OCI-LY7 (cell line): ENCODE measurements around the gene DIP2C. TPM values are rescaled to one million over a fixed set of nuclear protein-coding genes. Genes with fewer than 3 reads are reported as not detected.

Source experiments
- BruUV-seq: library from RNA; stranded (reverse); fragments of 400-500 nt; replicated peaks from 2 replicates; lab custom pipeline; 2021; lab: Mats Ljungman, UMichigan
- CTCF ChIA-PET: fragments of 300-600 bp; sonication (Branson Sonifier 250); formaldehyde crosslinking; loops from one replicate; lab custom pipeline; 2022; ENCODE audit warnings: antibody characterized with exemption; ENCODE audit not compliant: unreplicated experiment; lab: Charles Lee
- POLR2A ChIA-PET: fragments of 300-600 bp; sonication (Branson Sonifier 250); formaldehyde crosslinking; loops from one replicate; lab custom pipeline; 2022; ENCODE audit warnings: antibody characterized with exemption; lab: Charles Lee
- DNase-seq: peaks from one replicate; pipeline ENCODE4 v3.0.0-alpha.2; 2015; ENCODE audit warnings: low spot score
- H2AFZ ChIP-seq: fragments of 200-600 bp; sonication (generic), shearing (Covaris generic); 2 replicates; pipeline ENCODE4 v1.6.1; 2014; ENCODE audit warnings: mild to moderate bottlenecking, antibody characterized with exemption, low read length, moderate library complexity
- H3K27ac ChIP-seq: fragments of 200-600 bp; sonication (generic); 2 replicates; pipeline ENCODE4 v1.5.1; 2014; ENCODE audit warnings: mixed run types, low read depth, mild to moderate bottlenecking, moderate library complexity, low read length, inconsistent platforms; ENCODE audit not compliant: poor library complexity, severe bottlenecking
- H3K36me3 ChIP-seq: fragments of 200-600 bp; sonication (generic); 2 replicates; pipeline ENCODE4 v1.6.1; 2014; ENCODE audit warnings: mild to moderate bottlenecking, antibody characterized with exemption, low read length, moderate library complexity, mixed read lengths; ENCODE audit not compliant: insufficient read depth
- H3K4me1 ChIP-seq: fragments of 200-600 bp; sonication (generic); 2 replicates; pipeline ENCODE4 v1.5.1; 2014; ENCODE audit warnings: mild to moderate bottlenecking, low read length; ENCODE audit not compliant: insufficient read depth, poor library complexity, severe bottlenecking
- H3K4me2 ChIP-seq: fragments of 200-600 bp; sonication (generic); 2 replicates; pipeline ENCODE4 v1.6.1; 2014; ENCODE audit warnings: mild to moderate bottlenecking, low read length
- H3K4me3 ChIP-seq: fragments of 200-600 bp; sonication (generic); 2 replicates; pipeline ENCODE4 v1.5.1; 2014; ENCODE audit warnings: mild to moderate bottlenecking, low read depth, low read length; ENCODE audit not compliant: poor library complexity, severe bottlenecking
- H3K79me2 ChIP-seq: fragments of 200-600 bp; sonication (generic); 2 replicates; pipeline ENCODE4 v1.6.1; 2016; ENCODE audit warnings: low read depth, mild to moderate bottlenecking, low read length, moderate library complexity, mixed read lengths; ENCODE audit not compliant: insufficient read depth
- H3K9me2 ChIP-seq: fragments of 200-600 bp; sonication (generic); 2 replicates; pipeline ENCODE4 v1.6.1; 2016; ENCODE audit warnings: mild to moderate bottlenecking, low read length, mixed read lengths; ENCODE audit not compliant: insufficient read depth
- H3K9me3 ChIP-seq: fragments of 200-600 bp; sonication (generic); 2 replicates; pipeline ENCODE4 v1.6.1; 2014; ENCODE audit warnings: mild to moderate bottlenecking, mixed run types, low read length, mixed read lengths
- H4K20me1 ChIP-seq: fragments of 200-600 bp; sonication (generic); 2 replicates; pipeline ENCODE4 v1.6.1; 2014; ENCODE audit warnings: mild to moderate bottlenecking, antibody characterized with exemption, low read length, moderate library complexity, mixed read lengths; ENCODE audit not compliant: insufficient read depth
- EZH2phosphoT487 ChIP-seq: fragments of 200-600 bp; sonication (generic); IDR thresholded peaks from 2 replicates; pipeline ENCODE4 v1.6.1; 2018; ENCODE audit warnings: low read depth, borderline replicate concordance, mild to moderate bottlenecking, mixed run types, antibody characterized with exemption, low read length, moderate library complexity, mixed read lengths
- intact Hi-C: fragments of 100-400 bp; cut with micrococcal nuclease; formaldehyde crosslinking; loops from one replicate; pipeline ENCODE4 v1.10.0; 2022; ENCODE audit not compliant: unreplicated experiment
- total RNA-seq, 2 experiments: library from RNA; depleted of rRNA in 1 of 2; stranded (reverse); fragments of >200 nt in 1 of 2; shearing (Covaris generic) in 1 of 2; gene quantifications; 2 replicates each; pipeline ENCODE4 v1.2.3, GENCODE V29; 2014 to 2022
- TF ChIP-seq, protein P1 (sequence below): fragments of 200-600 bp; sonication (generic); conservative IDR thresholded peaks from 2 replicates; pipeline ENCODE4 v1.5.1; 2014; ENCODE audit warnings: mild to moderate bottlenecking, antibody characterized with exemption, low read length, moderate library complexity, mixed read lengths

The DIP2C gene
- total RNA-seq, 2 experiments from 2014 or later: 10.9 to 29.5 TPM

DNA sequence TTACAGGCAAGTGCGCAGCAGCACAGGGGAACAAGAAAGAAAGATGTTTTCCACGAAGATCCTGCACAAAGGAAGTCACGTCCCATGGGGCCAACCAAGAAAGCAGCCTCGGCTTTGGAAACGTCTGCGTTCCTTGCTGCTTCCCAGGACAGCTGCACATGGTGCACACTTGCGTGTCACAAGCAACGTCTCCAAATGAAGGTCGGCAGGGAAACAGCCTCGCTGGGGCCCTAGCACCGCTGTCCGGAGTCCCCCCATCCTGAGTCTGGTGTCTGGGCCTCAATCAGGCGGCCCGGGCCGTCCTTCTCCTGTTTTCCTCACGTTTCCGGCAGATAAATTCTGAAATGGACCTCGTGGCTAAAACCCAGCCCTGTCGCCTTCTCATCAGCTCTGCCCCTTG lies 206.2 kb downstream of the DIP2C start:
- no peak for DNase-seq
- Histone ChIP-seq H3K79me2 (no peaks in the 10 kb centered on the region), H3K27ac (no peak overlapping the region), H2AFZ (no peak overlapping the region), H3K36me3 (peaks cover 66% of the 10 kb centered on the region), H3K4me2 (no peak overlapping the region), H4K20me1 (no peaks in the 10 kb centered on the region), H3K9me3 (no peaks in the 10 kb centered on the region), H3K4me1 (peaks cover 14% of the 10 kb centered on the region), H3K9me2 (no peaks in the 10 kb centered on the region), H3K4me3 (no peak overlapping the region)
- no TSS peak for BruUV-seq
- intact Hi-C loops: no loop called here
- CTCF ChIA-PET: no interaction called here
- POLR2A ChIA-PET: no interaction called here
- no peak for TF ChIP-seq EZH2phosphoT487
- TF ChIP-seq, protein P1, sequence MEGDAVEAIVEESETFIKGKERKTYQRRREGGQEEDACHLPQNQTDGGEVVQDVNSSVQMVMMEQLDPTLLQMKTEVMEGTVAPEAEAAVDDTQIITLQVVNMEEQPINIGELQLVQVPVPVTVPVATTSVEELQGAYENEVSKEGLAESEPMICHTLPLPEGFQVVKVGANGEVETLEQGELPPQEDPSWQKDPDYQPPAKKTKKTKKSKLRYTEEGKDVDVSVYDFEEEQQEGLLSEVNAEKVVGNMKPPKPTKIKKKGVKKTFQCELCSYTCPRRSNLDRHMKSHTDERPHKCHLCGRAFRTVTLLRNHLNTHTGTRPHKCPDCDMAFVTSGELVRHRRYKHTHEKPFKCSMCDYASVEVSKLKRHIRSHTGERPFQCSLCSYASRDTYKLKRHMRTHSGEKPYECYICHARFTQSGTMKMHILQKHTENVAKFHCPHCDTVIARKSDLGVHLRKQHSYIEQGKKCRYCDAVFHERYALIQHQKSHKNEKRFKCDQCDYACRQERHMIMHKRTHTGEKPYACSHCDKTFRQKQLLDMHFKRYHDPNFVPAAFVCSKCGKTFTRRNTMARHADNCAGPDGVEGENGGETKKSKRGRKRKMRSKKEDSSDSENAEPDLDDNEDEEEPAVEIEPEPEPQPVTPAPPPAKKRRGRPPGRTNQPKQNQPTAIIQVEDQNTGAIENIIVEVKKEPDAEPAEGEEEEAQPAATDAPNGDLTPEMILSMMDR: no peak

DNA sequence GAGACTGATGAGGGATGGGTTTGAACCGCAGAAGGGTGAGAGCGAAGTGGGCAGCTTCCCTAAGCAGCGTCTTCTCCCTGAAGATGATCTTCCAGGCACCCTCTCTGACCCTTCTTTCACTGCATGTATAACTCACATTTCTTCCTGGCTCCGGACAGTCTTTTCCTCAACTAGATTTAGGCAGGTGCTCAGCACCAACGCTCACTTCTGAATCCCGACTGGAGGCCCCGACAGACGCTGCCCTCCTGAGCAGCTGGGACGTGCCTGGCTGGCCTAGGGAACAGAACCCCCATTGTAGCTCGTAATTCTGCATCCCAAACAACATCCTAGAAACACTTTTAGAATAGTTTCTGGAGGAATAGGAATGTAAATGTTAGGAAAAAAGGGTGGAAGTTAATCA lies 206.6 kb downstream of the DIP2C start:
- H3K4me2 ChIP-seq: no peak overlapping the region
- H3K9me2 ChIP-seq: no peaks in the 10 kb centered on the region
- no peaks in the 10 kb centered on the region for H3K79me2 ChIP-seq
- DNase-seq: no peak
- peaks cover 66% of the 10 kb centered on the region for H3K36me3 ChIP-seq
- H3K4me3 ChIP-seq: no peak overlapping the region
- intact Hi-C loops: no loop called here
- no peaks in the 10 kb centered on the region for H4K20me1 ChIP-seq
- ChIA-PET POLR2A (no interaction called here), CTCF (interaction anchor here (0.6 to 0.9 kb wide), 2 partner anchors 29 to 176 kb away, joined by 3 read pairs; no protein-coding TSS in a partner anchor)
- H3K9me3 ChIP-seq: no peaks in the 10 kb centered on the region
- TF ChIP-seq, protein P1: no peak
- TF ChIP-seq EZH2phosphoT487: no peak
- BruUV-seq: no TSS peak
- H3K4me1 ChIP-seq: peaks cover 14% of the 10 kb centered on the region
- no peak overlapping the region for H2AFZ ChIP-seq
- no peak overlapping the region for H3K27ac ChIP-seq

DNA sequence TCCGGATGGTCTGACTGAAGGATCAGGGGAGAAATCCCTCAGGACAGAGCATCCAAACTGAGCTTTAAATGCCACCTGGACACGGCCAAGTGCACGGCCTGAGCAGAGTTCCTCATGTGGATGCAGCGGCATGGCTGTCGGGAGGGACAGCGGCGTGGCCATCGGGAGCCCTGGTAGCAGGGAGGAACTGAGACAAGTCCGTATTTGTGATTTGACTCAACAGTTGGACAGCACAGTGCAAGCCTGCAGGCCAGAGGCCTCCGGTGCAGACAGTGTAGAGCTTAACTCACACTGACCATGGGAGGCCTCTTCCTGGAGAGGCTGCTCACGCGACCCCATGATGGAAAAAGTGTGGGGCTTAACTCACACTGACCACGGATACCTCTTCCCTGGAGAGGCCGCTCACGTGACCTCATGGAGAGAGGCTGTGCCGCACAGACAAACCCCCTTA lies 207.4 kb downstream of the DIP2C start:
- DNase-seq: no peak
- H2AFZ ChIP-seq: no peak overlapping the region

More for the DNA sequence above, 207.4 kb downstream of the DIP2C start:
- Histone ChIP-seq H3K9me3 (no peaks in the 10 kb centered on the region), H3K27ac (no peak overlapping the region), H3K4me1 (peaks cover 14% of the 10 kb centered on the region), H3K9me2 (no peaks in the 10 kb centered on the region), H3K79me2 (no peaks in the 10 kb centered on the region), H3K36me3 (peaks cover 66% of the 10 kb centered on the region), H3K4me3 (no peak overlapping the region), H3K4me2 (no peak overlapping the region), H4K20me1 (no peaks in the 10 kb centered on the region)
- BruUV-seq: no TSS peak
- ChIA-PET POLR2A (no interaction called here), CTCF (interaction anchor here (0.6 to 0.9 kb wide), 2 partner anchors 30 to 176 kb away, joined by 3 read pairs; no protein-coding TSS in a partner anchor)
- intact Hi-C loops: no loop called here
- TF ChIP-seq, protein P1: no peak
- TF ChIP-seq EZH2phosphoT487: no peak
